Epithelial cell of esophagus (primary cell): ENCODE measurements around the gene CDH6.

Experiments used
- DNase-seq: peaks from one replicate; pipeline ENCODE4 v3.0.0; 2010; ENCODE audit warnings: low read depth
- H3K4me3 ChIP-seq: 2 replicates; pipeline ENCODE4 v1.5.1; 2011; ENCODE audit warnings: mild to moderate bottlenecking, low read length, control low read depth
- TF ChIP-seq, protein P1 (sequence below): IDR thresholded peaks from 2 replicates; pipeline ENCODE4 v1.5.1; 2011; ENCODE audit warnings: low read depth, mild to moderate bottlenecking, low read length, control low read depth, inconsistent platforms; ENCODE audit not compliant: insufficient read depth; ENCODE audit errors: missing control alignments

CDH6 gene

DNA sequence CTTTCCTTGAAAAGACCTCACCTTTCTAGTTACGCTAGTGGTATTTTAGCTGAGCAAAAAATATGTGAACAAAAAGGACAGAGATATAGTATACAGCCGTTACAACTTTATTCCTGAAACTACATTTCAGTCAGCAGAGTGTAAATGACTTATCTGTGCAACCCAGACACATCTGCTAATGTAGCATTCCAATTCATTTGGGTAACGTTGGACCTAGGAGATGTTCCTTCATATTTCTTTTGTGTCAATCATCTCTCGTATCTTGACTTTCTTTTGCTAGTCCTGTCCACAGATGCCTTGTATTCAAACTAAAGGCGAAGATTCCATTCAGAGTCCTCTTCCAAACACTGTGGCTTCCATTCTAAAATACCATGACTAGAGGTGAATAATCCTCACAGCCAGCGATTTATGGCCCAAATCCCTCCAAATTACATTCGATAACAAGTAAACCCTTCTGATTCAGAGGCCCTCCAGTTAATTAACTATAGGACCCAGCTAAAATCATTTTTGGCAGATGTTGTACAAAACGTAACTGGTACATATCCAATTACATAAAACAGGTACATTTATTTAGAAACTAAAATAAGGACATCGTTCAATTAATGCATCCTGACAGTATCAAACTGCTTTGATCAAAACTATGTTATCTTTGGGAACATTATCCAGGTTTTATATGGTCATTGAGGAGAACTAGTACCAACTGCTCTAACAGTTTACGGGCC lies 182.7 kb downstream of the CDH6 start:
- no peak overlapping the region for H3K4me3 ChIP-seq
- no peak for DNase-seq
- TF ChIP-seq, protein P1, sequence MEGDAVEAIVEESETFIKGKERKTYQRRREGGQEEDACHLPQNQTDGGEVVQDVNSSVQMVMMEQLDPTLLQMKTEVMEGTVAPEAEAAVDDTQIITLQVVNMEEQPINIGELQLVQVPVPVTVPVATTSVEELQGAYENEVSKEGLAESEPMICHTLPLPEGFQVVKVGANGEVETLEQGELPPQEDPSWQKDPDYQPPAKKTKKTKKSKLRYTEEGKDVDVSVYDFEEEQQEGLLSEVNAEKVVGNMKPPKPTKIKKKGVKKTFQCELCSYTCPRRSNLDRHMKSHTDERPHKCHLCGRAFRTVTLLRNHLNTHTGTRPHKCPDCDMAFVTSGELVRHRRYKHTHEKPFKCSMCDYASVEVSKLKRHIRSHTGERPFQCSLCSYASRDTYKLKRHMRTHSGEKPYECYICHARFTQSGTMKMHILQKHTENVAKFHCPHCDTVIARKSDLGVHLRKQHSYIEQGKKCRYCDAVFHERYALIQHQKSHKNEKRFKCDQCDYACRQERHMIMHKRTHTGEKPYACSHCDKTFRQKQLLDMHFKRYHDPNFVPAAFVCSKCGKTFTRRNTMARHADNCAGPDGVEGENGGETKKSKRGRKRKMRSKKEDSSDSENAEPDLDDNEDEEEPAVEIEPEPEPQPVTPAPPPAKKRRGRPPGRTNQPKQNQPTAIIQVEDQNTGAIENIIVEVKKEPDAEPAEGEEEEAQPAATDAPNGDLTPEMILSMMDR, result no peak

GRCh38 chr5:31377274-31377946 lies 183.9 kb downstream of the CDH6 start:
- TF ChIP-seq, protein P1, result no peak
- no peak overlapping the region for H3K4me3 ChIP-seq
- DNase-seq, result no peak

DNA sequence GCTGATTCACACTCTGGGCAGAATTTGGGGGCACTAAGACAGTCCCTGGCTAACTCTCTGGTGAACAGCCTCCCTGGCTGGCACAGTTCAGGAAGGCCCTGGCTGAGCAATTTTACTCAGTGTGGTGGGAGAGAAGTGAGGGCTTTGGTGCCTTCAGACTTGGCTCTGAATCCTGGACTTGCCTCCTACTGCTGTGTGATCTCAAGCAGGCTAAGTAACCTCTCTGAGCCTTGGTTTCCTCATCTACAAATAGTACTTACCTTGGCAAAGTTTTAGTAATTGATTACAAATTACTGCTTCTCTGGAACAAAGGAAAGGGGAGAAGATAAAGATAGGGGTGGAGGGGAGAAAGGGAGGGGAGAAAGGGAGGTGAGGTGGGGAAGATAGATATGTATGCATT lies 184.7 kb downstream of the CDH6 start:
- H3K4me3 ChIP-seq, result no peak overlapping the region
- TF ChIP-seq, protein P1, result no peak
- no peak for DNase-seq
